ENCODE measurements around the gene ABCB6.

ABCB6 gene

DNA sequence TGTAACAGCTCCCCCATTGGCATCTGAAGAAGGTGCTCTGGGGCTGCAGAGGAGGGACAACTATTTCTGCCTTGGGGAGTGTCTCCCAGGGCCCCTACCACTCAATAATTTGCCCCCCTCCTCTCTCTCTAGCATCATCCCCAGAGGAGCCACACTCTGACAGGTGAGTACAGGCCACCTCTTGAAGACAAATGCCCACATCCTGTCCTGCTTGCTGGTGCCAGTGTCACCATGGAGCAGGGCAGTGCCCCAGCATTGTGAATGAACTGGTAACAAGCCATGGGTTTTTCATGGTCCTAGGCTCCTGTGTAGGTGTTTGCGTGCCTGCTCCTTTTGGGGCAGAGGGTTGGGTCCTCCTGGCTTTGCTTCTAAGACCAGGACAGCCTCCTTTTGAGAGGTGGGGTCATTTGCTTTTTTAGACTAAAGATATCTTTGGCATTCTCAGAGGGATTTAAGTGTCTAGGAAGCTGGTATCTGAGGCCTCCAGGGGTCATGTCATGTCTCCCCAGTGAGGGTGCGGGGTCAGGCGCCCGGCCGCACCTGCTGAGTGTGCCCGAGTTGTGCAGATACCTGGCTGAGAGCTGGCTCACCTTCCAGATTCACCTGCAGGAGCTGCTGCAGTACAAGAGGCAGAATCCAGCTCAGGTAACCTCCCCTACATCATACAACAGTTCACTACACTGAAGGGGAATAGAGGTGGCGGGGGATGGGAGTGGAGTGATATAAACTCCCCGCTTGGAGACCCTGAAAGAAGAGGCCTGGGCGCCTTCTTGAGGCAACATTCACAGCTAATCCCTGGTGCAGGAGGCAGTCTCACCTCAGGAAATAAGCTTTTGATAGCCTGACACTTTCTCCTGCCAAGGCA, 38.9 kb downstream of the ABCB6 start:
- Histone ChIP-seq H3K36me3 (ENCODE audit: control insufficient read depth, insufficient read depth, low read length, severe bottlenecking) (peaks cover 51% of the 10 kb centered on the region), H3K27me3 (replicated peaks; ENCODE audit: control insufficient read depth, insufficient read depth, low read length) (no peaks in the 10 kb centered on the region), H3K9me3 (ENCODE audit: control insufficient read depth, low read length) (no peaks in the 10 kb centered on the region), H3K4me1 (ENCODE audit: control insufficient read depth, insufficient read depth, low read length) (peaks cover 28% of the 10 kb centered on the region), H3K9ac (ENCODE audit: low read length) (peak overlapping the region; percentile 99), H3K4me3 (ENCODE audit: low read length) (peak overlapping the region; percentile 83)
- no peak for DNase-seq (ENCODE audit: low read depth)

DNA sequence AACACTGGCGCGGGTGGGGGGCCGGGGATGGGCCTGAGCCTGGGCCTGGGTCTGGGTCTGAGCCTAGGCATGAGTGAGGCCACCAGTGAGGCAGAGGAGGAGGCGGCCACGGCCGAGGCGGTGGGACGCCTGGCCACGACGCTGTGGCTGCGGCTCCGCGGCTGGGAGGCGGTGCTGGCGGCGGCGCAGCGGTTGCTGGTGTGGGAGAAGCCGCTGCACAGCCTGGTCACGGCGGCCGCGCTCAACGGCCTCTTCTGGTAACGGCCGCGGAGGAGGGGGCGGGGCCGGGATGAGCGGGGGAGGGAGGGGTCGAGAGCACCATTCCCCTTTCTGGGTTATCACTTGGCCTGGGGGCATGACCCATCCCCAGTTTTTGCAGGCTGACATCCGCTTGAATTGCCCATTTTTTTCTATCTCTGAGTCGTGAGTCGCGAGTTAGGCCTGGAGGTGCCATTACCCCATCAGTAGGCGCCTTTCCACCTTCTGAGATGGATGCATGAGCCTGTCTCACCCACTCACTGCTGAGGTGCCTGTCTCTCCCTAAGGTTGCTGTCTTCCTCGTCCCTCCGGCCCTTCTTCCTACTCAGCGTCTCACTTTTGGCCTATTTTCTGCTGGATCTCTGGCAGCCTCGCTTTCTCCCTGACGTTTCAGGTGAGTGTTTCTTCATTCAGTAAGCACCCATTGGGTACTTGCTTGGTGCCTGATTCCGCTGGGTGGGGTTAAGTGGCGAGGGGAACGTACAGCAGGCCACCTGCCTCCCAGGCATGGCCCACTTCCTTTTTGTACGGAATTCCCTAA, 40.2 kb downstream of the ABCB6 start:
- peak overlapping the region; percentile 99 for H3K9ac ChIP-seq (ENCODE audit: low read length)
- H3K36me3 ChIP-seq (ENCODE audit: control insufficient read depth, insufficient read depth, low read length, severe bottlenecking), result peaks cover 52% of the 10 kb centered on the region
- H3K4me1 ChIP-seq (ENCODE audit: control insufficient read depth, insufficient read depth, low read length), result peaks cover 36% of the 10 kb centered on the region
- peak overlapping the region; percentile 83 for H3K4me3 ChIP-seq (ENCODE audit: low read length)
- H3K9me3 ChIP-seq (ENCODE audit: control insufficient read depth, low read length), result no peaks in the 10 kb centered on the region
- peak; percentile 69 for DNase-seq (ENCODE audit: low read depth)
- no peaks in the 10 kb centered on the region for H3K27me3 ChIP-seq (replicated peaks; ENCODE audit: control insufficient read depth, insufficient read depth, low read length)

GRCh38 chr2:219177552-219178376, 41.0 kb downstream of the ABCB6 start, which contains the start of gene RETREG2:
Gene RETREG2, plus strand, starts transcription at chr2:219178275. Its CDS starts 78 bp downstream, at chr2:219178353.
- Histone ChIP-seq H3K9me3 (ENCODE audit: control insufficient read depth, low read length) (no peaks in the 10 kb centered on the region), H3K9ac (ENCODE audit: low read length) (peak within 1 kb of the TSS; percentile 99), H3K27me3 (replicated peaks; ENCODE audit: control insufficient read depth, insufficient read depth, low read length) (no peaks in the 10 kb centered on the region), H3K4me1 (ENCODE audit: control insufficient read depth, insufficient read depth, low read length) (peaks cover 36% of the 10 kb centered on the region), H3K36me3 (ENCODE audit: control insufficient read depth, insufficient read depth, low read length, severe bottlenecking) (peaks cover 52% of the 10 kb centered on the region), H3K4me3 (ENCODE audit: low read length) (peak within 1 kb of the TSS; percentile 83)
- peak; percentile 96 for DNase-seq (ENCODE audit: low read depth)

GRCh38 chr2:219176818-219177551, 41.8 kb downstream of the ABCB6 start, which contains the start of gene CNPPD1:
Gene CNPPD1, minus strand, starts transcription at chr2:219176925. Its CDS starts 97 bp downstream, at chr2:219176828.
- Histone ChIP-seq H3K9me3 (ENCODE audit: control insufficient read depth, low read length) (no peaks in the 10 kb centered on the region), H3K4me1 (ENCODE audit: control insufficient read depth, insufficient read depth, low read length) (peaks cover 36% of the 10 kb centered on the region), H3K9ac (ENCODE audit: low read length) (peak within 1 kb of the TSS; percentile 99), H3K36me3 (ENCODE audit: control insufficient read depth, insufficient read depth, low read length, severe bottlenecking) (peaks cover 50% of the 10 kb centered on the region), H3K27me3 (replicated peaks; ENCODE audit: control insufficient read depth, insufficient read depth, low read length) (no peaks in the 10 kb centered on the region), H3K4me3 (ENCODE audit: low read length) (peak within 1 kb of the TSS; percentile 83)
- peak; percentile 93 for DNase-seq (ENCODE audit: low read depth)

GRCh38 chr2:219175928-219176817, 42.6 kb downstream of the ABCB6 start:
- peak; percentile 73 for DNase-seq (ENCODE audit: low read depth)
- Histone ChIP-seq H3K9ac (ENCODE audit: low read length) (peak overlapping the region; percentile 99), H3K4me1 (ENCODE audit: control insufficient read depth, insufficient read depth, low read length) (peaks cover 42% of the 10 kb centered on the region), H3K9me3 (ENCODE audit: control insufficient read depth, low read length) (no peaks in the 10 kb centered on the region), H3K4me3 (ENCODE audit: low read length) (peak overlapping the region; percentile 83), H3K27me3 (replicated peaks; ENCODE audit: control insufficient read depth, insufficient read depth, low read length) (no peaks in the 10 kb centered on the region), H3K36me3 (ENCODE audit: control insufficient read depth, insufficient read depth, low read length, severe bottlenecking) (peaks cover 42% of the 10 kb centered on the region)

DNA sequence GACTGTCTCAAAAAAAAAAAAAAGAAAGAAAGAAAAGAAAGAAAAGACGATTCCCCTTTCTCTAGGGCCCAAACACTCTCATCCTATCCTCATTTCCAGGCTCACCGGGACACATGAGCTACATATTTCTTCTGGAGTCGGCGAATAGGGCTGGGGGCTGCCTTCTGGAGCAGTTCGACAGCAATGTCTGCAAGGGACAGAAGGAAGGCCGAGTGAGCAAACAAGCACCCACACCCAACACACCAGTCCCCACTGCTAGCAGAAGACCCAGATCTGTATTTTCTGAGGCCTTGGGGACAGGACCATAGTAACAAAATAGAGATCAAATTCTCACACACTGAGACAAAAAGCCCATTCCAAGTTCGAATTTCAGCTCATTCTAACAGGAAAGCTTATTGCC, 43.3 kb downstream of the ABCB6 start:
- peaks cover 48% of the 10 kb centered on the region for H3K4me1 ChIP-seq (ENCODE audit: control insufficient read depth, insufficient read depth, low read length)
- H3K36me3 ChIP-seq (ENCODE audit: control insufficient read depth, insufficient read depth, low read length, severe bottlenecking), result peaks cover 35% of the 10 kb centered on the region
- DNase-seq (ENCODE audit: low read depth), result no peak
- H3K27me3 ChIP-seq (replicated peaks; ENCODE audit: control insufficient read depth, insufficient read depth, low read length), result no peaks in the 10 kb centered on the region
- H3K4me3 ChIP-seq (ENCODE audit: low read length), result peak overlapping the region; percentile 83
- H3K9ac ChIP-seq (ENCODE audit: low read length), result peak overlapping the region; percentile 99
- no peaks in the 10 kb centered on the region for H3K9me3 ChIP-seq (ENCODE audit: control insufficient read depth, low read length)

DNA sequence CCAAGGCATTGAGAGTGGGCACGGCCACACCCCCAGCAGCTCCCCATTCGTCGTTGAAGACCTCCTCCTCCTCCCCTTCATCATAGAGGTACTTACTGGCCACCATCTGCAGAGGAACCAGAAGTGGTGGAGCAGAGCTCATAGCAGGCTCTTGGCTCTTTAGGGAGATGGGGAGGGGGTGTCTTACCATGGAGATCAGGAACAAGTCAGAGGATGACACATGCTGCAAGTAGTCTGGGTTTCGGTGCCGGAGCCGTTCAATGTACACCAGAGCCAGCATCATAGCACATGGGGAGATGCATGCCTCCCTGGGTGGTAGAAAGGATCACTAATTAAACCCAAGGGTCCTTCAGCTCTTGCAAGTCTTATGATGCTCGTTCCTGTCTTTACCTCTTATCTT, 44.0 kb downstream of the ABCB6 start:
- Histone ChIP-seq H3K4me1 (ENCODE audit: control insufficient read depth, insufficient read depth, low read length) (peaks cover 48% of the 10 kb centered on the region), H3K36me3 (ENCODE audit: control insufficient read depth, insufficient read depth, low read length, severe bottlenecking) (peaks cover 28% of the 10 kb centered on the region), H3K27me3 (replicated peaks; ENCODE audit: control insufficient read depth, insufficient read depth, low read length) (no peaks in the 10 kb centered on the region), H3K9me3 (ENCODE audit: control insufficient read depth, low read length) (no peaks in the 10 kb centered on the region), H3K4me3 (ENCODE audit: low read length) (no peak overlapping the region), H3K9ac (ENCODE audit: low read length) (no peak overlapping the region)
- DNase-seq (ENCODE audit: low read depth), result no peak

DNA sequence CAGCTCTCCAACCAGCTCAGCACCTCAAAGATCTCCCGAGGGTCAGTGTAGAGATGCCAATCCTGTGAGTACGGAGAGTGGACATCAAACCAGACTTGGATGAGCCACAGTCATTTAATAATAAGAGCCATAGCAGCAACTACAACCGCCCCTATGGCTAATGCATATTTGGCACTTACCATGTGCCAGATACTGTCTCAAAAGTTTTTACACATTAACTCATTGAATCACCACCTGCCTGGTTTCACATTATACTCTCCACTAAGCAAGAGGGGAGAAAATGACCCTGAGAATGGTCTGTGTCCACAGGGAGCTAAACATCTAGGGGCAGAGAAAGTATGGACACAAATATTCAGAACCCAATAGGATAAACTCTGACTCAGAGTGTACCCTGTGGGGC, 44.6 kb downstream of the ABCB6 start:
- H3K27me3 ChIP-seq (replicated peaks; ENCODE audit: control insufficient read depth, insufficient read depth, low read length), result no peaks in the 10 kb centered on the region
- DNase-seq (ENCODE audit: low read depth), result no peak
- H3K36me3 ChIP-seq (ENCODE audit: control insufficient read depth, insufficient read depth, low read length, severe bottlenecking), result peaks cover 28% of the 10 kb centered on the region
- no peak overlapping the region for H3K4me3 ChIP-seq (ENCODE audit: low read length)
- no peaks in the 10 kb centered on the region for H3K9me3 ChIP-seq (ENCODE audit: control insufficient read depth, low read length)
- peaks cover 42% of the 10 kb centered on the region for H3K4me1 ChIP-seq (ENCODE audit: control insufficient read depth, insufficient read depth, low read length)
- H3K9ac ChIP-seq (ENCODE audit: low read length), result peak overlapping the region; percentile 16

DNA sequence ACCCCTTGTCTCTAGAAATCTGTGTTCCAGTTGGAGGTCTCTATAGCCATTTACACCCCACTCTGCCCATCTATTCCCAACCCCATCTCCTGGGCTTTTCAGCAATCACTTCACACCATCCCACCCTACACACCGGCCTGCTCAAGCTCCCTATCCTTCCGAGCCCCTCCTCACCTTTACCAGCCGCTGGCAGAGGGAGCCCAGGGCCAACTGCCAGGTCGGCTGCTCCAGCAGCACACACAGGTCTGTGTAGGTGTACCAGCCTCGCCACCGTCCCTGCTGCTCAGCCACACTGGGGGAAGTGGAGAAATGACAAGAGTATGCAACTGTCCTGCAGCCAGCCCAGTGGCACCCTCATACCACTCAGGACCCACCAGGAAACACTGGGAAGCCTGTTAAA, 45.6 kb downstream of the ABCB6 start:
- Histone ChIP-seq H3K36me3 (ENCODE audit: control insufficient read depth, insufficient read depth, low read length, severe bottlenecking) (peaks cover 28% of the 10 kb centered on the region), H3K4me1 (ENCODE audit: control insufficient read depth, insufficient read depth, low read length) (peaks cover 37% of the 10 kb centered on the region), H3K27me3 (replicated peaks; ENCODE audit: control insufficient read depth, insufficient read depth, low read length) (no peaks in the 10 kb centered on the region), H3K9ac (ENCODE audit: low read length) (no peak overlapping the region), H3K4me3 (ENCODE audit: low read length) (no peak overlapping the region), H3K9me3 (ENCODE audit: control insufficient read depth, low read length) (no peaks in the 10 kb centered on the region)
- no peak for DNase-seq (ENCODE audit: low read depth)
